Type B pancreatic cell (in vitro differentiated cells): ENCODE data around the gene RNF111. TPM values are rescaled to one million over a fixed set of nuclear protein-coding genes. Genes with fewer than 3 reads are reported as not detected.
A peak's percentile ranks its signal among the peaks of the same experiment; 100 is the strongest.
"Not testable (repeated sequence)": the region's sequence is repeated elsewhere in the genome, so short reads cannot be mapped to it uniquely, and the experiment has no call there.

ENCODE experiments used
- DNase-seq: peaks from one replicate; pipeline ENCODE4 v3.0.0; 2021; ENCODE audit warnings: mixed read lengths; ENCODE audit not compliant: unreplicated experiment; ENCODE audit errors: extremely low spot score
- H3K27ac Mint-ChIP-seq: 2 replicates; pipeline ENCODE4 v1.8.0; 2021; ENCODE audit warnings: mild to moderate bottlenecking, mixed read lengths
- H3K27me3 Mint-ChIP-seq: 2 replicates; pipeline ENCODE4 v1.8.0; 2021; ENCODE audit warnings: mixed read lengths
- H3K36me3 Mint-ChIP-seq: 2 replicates; pipeline ENCODE4 v1.8.0; 2021; ENCODE audit warnings: mixed read lengths
- H3K4me1 Mint-ChIP-seq: one replicate; pipeline ENCODE4 v1.8.0; 2021; ENCODE audit warnings: mixed read lengths; ENCODE audit not compliant: unreplicated experiment
- H3K4me3 Mint-ChIP-seq: 2 replicates; pipeline ENCODE4 v1.8.0; 2021; ENCODE audit warnings: mild to moderate bottlenecking, mixed read lengths
- H3K9me3 Mint-ChIP-seq: 2 replicates; pipeline ENCODE4 v1.8.0; 2021; ENCODE audit warnings: mixed read lengths
- CTCF ChIP-seq: fragments of 200-600 bp; sonication (generic); conservative IDR thresholded peaks from 2 replicates; pipeline ENCODE4 v1.5.0; 2021; ENCODE audit warnings: antibody characterized with exemption, mild to moderate bottlenecking
- total RNA-seq: library from RNA; stranded (reverse); gene quantifications from 2 replicates; pipeline ENCODE4 v1.2.1, GENCODE V29; 2021; ENCODE audit warnings: low replicate concordance

Gene RNF111
- total RNA-seq, 1 donor from 2014 or later, result 31.0 TPM

- peak overlapping the region; percentile 96 for H3K4me3 Mint-ChIP-seq
- peaks cover 23% of the 10 kb centered on the region for H3K27me3 Mint-ChIP-seq
- DNase-seq, result no peak
- peaks cover 12% of the 10 kb centered on the region for H3K36me3 Mint-ChIP-seq
- peak overlapping the region; percentile 98 for H3K27ac Mint-ChIP-seq
- no peak for TF ChIP-seq CTCF
- H3K9me3 Mint-ChIP-seq, result no peaks in the 10 kb centered on the region
- H3K4me1 Mint-ChIP-seq, result peaks cover 22% of the 10 kb centered on the region
Observed at GRCh38 chr15:58987036-58987435, 427 bp upstream of the RNF111 start.

GRCh38 chr15:58988006-58988785 lies 733 bp downstream of the RNF111 start:
- Mint-ChIP-seq H3K36me3 (peaks cover 12% of the 10 kb centered on the region), H3K27ac (peak overlapping the region; percentile 98), H3K9me3 (no peaks in the 10 kb centered on the region), H3K4me1 (peaks cover 22% of the 10 kb centered on the region), H3K27me3 (peaks cover 19% of the 10 kb centered on the region), H3K4me3 (peak overlapping the region; percentile 96)
- peak; percentile 75 for DNase-seq
- TF ChIP-seq CTCF, result no peak

- DNase-seq, result no peak
- no peak overlapping the region for H3K27ac Mint-ChIP-seq
- no peaks in the 10 kb centered on the region for H3K9me3 Mint-ChIP-seq
- no peak overlapping the region for H3K4me3 Mint-ChIP-seq
- peaks cover 29% of the 10 kb centered on the region for H3K4me1 Mint-ChIP-seq
- no peak for TF ChIP-seq CTCF
- peaks cover 18% of the 10 kb centered on the region for H3K36me3 Mint-ChIP-seq
- no peaks in the 10 kb centered on the region for H3K27me3 Mint-ChIP-seq
Observed at GRCh38 chr15:58992181-58992580, 4.7 kb downstream of the RNF111 start.

- H3K36me3 Mint-ChIP-seq, result peaks cover 18% of the 10 kb centered on the region
- H3K9me3 Mint-ChIP-seq, result no peaks in the 10 kb centered on the region
- H3K4me1 Mint-ChIP-seq, result peaks cover 11% of the 10 kb centered on the region
- H3K27ac Mint-ChIP-seq, result peak overlapping the region; percentile 57
- TF ChIP-seq CTCF, result no peak
- no peaks in the 10 kb centered on the region for H3K27me3 Mint-ChIP-seq
- DNase-seq, result no peak
- peak overlapping the region; percentile 6 for H3K4me3 Mint-ChIP-seq
Observed at GRCh38 chr15:58994906-58995453, 7.5 kb downstream of the RNF111 start.

GRCh38 chr15:58999694-59000093 lies 12.2 kb downstream of the RNF111 start:
- Mint-ChIP-seq H3K4me3 (no peak overlapping the region), H3K9me3 (no peaks in the 10 kb centered on the region), H3K27me3 (no peaks in the 10 kb centered on the region), H3K4me1 (peaks cover 6% of the 10 kb centered on the region), H3K27ac (no peak overlapping the region), H3K36me3 (peaks cover 9% of the 10 kb centered on the region)
- no peak for TF ChIP-seq CTCF
- no peak for DNase-seq

- not testable (repeated sequence) for H3K27me3 Mint-ChIP-seq, H3K27ac Mint-ChIP-seq, H3K9me3 Mint-ChIP-seq, H3K36me3 Mint-ChIP-seq, H3K4me3 Mint-ChIP-seq, H3K4me1 Mint-ChIP-seq, DNase-seq
Observed at GRCh38 chr15:59000251-59000650, 12.8 kb downstream of the RNF111 start.
